HEK293 (cell line): Measurements from ENCODE around the gene P2RX7.

Experiments used
- ZBTB17 ChIP-seq: fragments of 450-650 bp; formaldehyde crosslinking; IDR thresholded peaks from 2 replicates; pipeline ENCODE4 v1.5.1; 2016; ENCODE audit warnings: missing biosample characterization, missing genetic modification characterization
- ZFP69B ChIP-seq: fragments of 450-650 bp; formaldehyde crosslinking; IDR thresholded peaks from 2 replicates; pipeline ENCODE4 v1.5.1; 2016; ENCODE audit warnings: missing biosample characterization, missing genetic modification characterization
- ZNF138 ChIP-seq: fragments of 450-650 bp; formaldehyde crosslinking; IDR thresholded peaks from 2 replicates; pipeline ENCODE4 v1.5.1; 2016; ENCODE audit warnings: missing biosample characterization, missing genetic modification characterization, borderline replicate concordance
- ZNF544 ChIP-seq: fragments of 450-650 bp; formaldehyde crosslinking; IDR thresholded peaks from 2 replicates; pipeline ENCODE4 v1.5.0; 2017; ENCODE audit warnings: missing biosample characterization, missing genetic modification characterization
- ZNF571 ChIP-seq: fragments of 450-650 bp; formaldehyde crosslinking; IDR thresholded peaks from 2 replicates; pipeline ENCODE4 v1.5.0; 2017; ENCODE audit warnings: missing biosample characterization, missing genetic modification characterization
- TF ChIP-seq, protein P1 (sequence below): fragments of 450-650 bp; formaldehyde crosslinking; IDR thresholded peaks from 2 replicates; pipeline ENCODE4 v1.5.1; 2016; ENCODE audit warnings: missing biosample characterization, missing genetic modification characterization
- TF ChIP-seq, protein P2 (sequence below): fragments of 450-650 bp; formaldehyde crosslinking; IDR thresholded peaks from 2 replicates; pipeline ENCODE4 v1.5.1; 2016; ENCODE audit warnings: missing biosample characterization, missing genetic modification characterization
- TF ChIP-seq, protein P3 (sequence below): fragments of 450-650 bp; formaldehyde crosslinking; IDR thresholded peaks from 2 replicates; pipeline ENCODE4 v1.5.1; 2016; ENCODE audit warnings: missing biosample characterization, missing genetic modification characterization, low read depth

DNA sequence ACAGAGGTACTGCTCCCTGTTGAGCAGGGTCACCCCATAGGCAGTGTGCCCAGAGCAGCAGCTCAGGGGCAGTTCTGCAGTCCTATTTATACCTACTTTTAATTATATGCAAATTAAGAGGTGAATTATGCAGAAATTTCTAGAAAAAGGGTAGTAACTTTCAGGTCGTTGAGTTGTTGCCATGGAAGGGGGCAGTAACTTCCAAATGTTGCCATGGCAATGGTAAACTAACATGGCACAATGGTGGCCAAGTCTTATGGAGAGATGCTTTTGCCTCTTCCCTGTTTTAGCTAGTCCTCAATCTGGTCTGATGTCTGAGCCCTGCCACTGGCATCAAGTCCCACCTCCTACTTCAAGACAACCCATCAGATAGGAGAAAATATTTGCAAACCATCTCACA is 30.4 kb upstream of the P2RX7 start:
- TF ChIP-seq, protein P1, sequence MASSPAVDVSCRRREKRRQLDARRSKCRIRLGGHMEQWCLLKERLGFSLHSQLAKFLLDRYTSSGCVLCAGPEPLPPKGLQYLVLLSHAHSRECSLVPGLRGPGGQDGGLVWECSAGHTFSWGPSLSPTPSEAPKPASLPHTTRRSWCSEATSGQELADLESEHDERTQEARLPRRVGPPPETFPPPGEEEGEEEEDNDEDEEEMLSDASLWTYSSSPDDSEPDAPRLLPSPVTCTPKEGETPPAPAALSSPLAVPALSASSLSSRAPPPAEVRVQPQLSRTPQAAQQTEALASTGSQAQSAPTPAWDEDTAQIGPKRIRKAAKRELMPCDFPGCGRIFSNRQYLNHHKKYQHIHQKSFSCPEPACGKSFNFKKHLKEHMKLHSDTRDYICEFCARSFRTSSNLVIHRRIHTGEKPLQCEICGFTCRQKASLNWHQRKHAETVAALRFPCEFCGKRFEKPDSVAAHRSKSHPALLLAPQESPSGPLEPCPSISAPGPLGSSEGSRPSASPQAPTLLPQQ (tag by site-specific recombination) = no peak
- TF ChIP-seq ZNF544 = no peak
- TF ChIP-seq ZBTB17 (tag by site-specific recombination) = no peak
- TF ChIP-seq, protein P2, sequence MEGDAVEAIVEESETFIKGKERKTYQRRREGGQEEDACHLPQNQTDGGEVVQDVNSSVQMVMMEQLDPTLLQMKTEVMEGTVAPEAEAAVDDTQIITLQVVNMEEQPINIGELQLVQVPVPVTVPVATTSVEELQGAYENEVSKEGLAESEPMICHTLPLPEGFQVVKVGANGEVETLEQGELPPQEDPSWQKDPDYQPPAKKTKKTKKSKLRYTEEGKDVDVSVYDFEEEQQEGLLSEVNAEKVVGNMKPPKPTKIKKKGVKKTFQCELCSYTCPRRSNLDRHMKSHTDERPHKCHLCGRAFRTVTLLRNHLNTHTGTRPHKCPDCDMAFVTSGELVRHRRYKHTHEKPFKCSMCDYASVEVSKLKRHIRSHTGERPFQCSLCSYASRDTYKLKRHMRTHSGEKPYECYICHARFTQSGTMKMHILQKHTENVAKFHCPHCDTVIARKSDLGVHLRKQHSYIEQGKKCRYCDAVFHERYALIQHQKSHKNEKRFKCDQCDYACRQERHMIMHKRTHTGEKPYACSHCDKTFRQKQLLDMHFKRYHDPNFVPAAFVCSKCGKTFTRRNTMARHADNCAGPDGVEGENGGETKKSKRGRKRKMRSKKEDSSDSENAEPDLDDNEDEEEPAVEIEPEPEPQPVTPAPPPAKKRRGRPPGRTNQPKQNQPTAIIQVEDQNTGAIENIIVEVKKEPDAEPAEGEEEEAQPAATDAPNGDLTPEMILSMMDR (tag by site-specific recombination) = no peak
- TF ChIP-seq, protein P3, sequence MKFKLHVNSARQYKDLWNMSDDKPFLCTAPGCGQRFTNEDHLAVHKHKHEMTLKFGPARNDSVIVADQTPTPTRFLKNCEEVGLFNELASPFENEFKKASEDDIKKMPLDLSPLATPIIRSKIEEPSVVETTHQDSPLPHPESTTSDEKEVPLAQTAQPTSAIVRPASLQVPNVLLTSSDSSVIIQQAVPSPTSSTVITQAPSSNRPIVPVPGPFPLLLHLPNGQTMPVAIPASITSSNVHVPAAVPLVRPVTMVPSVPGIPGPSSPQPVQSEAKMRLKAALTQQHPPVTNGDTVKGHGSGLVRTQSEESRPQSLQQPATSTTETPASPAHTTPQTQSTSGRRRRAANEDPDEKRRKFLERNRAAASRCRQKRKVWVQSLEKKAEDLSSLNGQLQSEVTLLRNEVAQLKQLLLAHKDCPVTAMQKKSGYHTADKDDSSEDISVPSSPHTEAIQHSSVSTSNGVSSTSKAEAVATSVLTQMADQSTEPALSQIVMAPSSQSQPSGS (tag by site-specific recombination) = no peak
- TF ChIP-seq ZFP69B (tag by site-specific recombination) = no peak
- TF ChIP-seq ZNF571 (tag by site-specific recombination) = no peak
- no peak for TF ChIP-seq ZNF138 (tag by site-specific recombination)
